HEK293T (cell line): ENCODE results near the gene FGGY.
"Not testable (repeated sequence)": the region's sequence is repeated elsewhere in the genome, so short reads cannot be mapped to it uniquely, and the experiment has no call there.

ENCODE experiments used
- CTCF ChIA-PET: fragments of 350-600 bp; formaldehyde crosslinking; extraction: SDS; loops from one replicate; lab custom pipeline; 2021; ENCODE audit warnings: antibody characterized with exemption, inconsistent platforms; lab: Yijun Ruan, JAX
- POLR2A ChIA-PET: fragments of 350-600 bp; formaldehyde crosslinking; extraction: SDS; loops from one replicate; lab custom pipeline; 2020; ENCODE audit warnings: antibody characterized with exemption, inconsistent platforms; lab: Yijun Ruan, JAX
- DNase-seq: peaks from one replicate; pipeline ENCODE4 v3.0.0; 2012; ENCODE audit warnings: mixed read lengths; ENCODE audit errors: extremely low spot score
- ARNT ChIP-seq: fragments of 450-650 bp; IDR thresholded peaks from 2 replicates; pipeline ENCODE4 v1.6.1; 2017; ENCODE audit warnings: mild to moderate bottlenecking
- BHLHE40 ChIP-seq: fragments of 450-650 bp; IDR thresholded peaks from 2 replicates; pipeline ENCODE4 v1.6.1; 2016; ENCODE audit warnings: mild to moderate bottlenecking, moderate library complexity, borderline replicate concordance
- CTBP1 ChIP-seq: fragments of 450-650 bp; IDR thresholded peaks from 2 replicates; pipeline ENCODE4 v1.6.1; 2016; ENCODE audit warnings: borderline replicate concordance
- ELF4 ChIP-seq: fragments of 450-650 bp; IDR thresholded peaks from 2 replicates; pipeline ENCODE4 v1.6.1; 2017; ENCODE audit warnings: antibody characterized with exemption
- FOXA1 ChIP-seq: fragments of 450-650 bp; IDR thresholded peaks from 2 replicates; pipeline ENCODE4 v1.6.1; 2016; ENCODE audit warnings: mild to moderate bottlenecking
- FOXK2 ChIP-seq: fragments of 450-650 bp; IDR thresholded peaks from 2 replicates; pipeline ENCODE4 v1.6.1; 2016; ENCODE audit warnings: mild to moderate bottlenecking
- FOXM1 ChIP-seq: fragments of 450-650 bp; IDR thresholded peaks from 2 replicates; pipeline ENCODE4 v1.6.1; 2017; ENCODE audit warnings: mild to moderate bottlenecking, borderline replicate concordance
- HDGF ChIP-seq: fragments of 450-650 bp; IDR thresholded peaks from 2 replicates; pipeline ENCODE4 v1.6.1; 2017; ENCODE audit warnings: antibody characterized with exemption, borderline replicate concordance
- L3MBTL2 ChIP-seq: fragments of 450-650 bp; conservative IDR thresholded peaks from 2 replicates; pipeline ENCODE4 v1.6.1; 2016; ENCODE audit warnings: mild to moderate bottlenecking
- LEF1 ChIP-seq: fragments of 450-650 bp; IDR thresholded peaks from 2 replicates; pipeline ENCODE4 v1.6.1; 2017; ENCODE audit warnings: mild to moderate bottlenecking, borderline replicate concordance
- NFRKB ChIP-seq: fragments of 450-650 bp; IDR thresholded peaks from 2 replicates; pipeline ENCODE4 v1.6.1; 2016; ENCODE audit warnings: mild to moderate bottlenecking, moderate library complexity
- PKNOX1 ChIP-seq: fragments of 450-650 bp; IDR thresholded peaks from 2 replicates; pipeline ENCODE4 v1.6.1; 2016
- SP1 ChIP-seq: fragments of 450-650 bp; IDR thresholded peaks from 2 replicates; pipeline ENCODE4 v1.6.1; 2017
- SUZ12 ChIP-seq: fragments of 450-650 bp; IDR thresholded peaks from 2 replicates; pipeline ENCODE4 v1.6.1; 2016; ENCODE audit warnings: mild to moderate bottlenecking
- TARDBP ChIP-seq: fragments of 450-650 bp; IDR thresholded peaks from 2 replicates; pipeline ENCODE4 v1.6.1; 2016
- ZNF384 ChIP-seq: fragments of 450-650 bp; IDR thresholded peaks from 2 replicates; pipeline ENCODE4 v1.6.1; 2016

FGGY gene

GRCh38 chr1:59574085-59574484 is 277.2 kb downstream of the FGGY start:
- TF ChIP-seq LEF1 (no peak), FOXK2 (no peak), SP1 (no peak), NFRKB (no peak), BHLHE40 (no peak), ARNT (no peak), CTBP1 (no peak), SUZ12 (no peak)
- DNase-seq = no peak
- ChIA-PET POLR2A (no interaction called here), CTCF (no interaction called here)

- no peak for TF ChIP-seq PKNOX1
- TF ChIP-seq ELF4 = no peak
- TF ChIP-seq SUZ12 = no peak
- TF ChIP-seq FOXA1 = no peak
- TF ChIP-seq ARNT = no peak
- TF ChIP-seq HDGF = no peak
- TF ChIP-seq LEF1 = no peak
- no peak for TF ChIP-seq TARDBP
- TF ChIP-seq NFRKB = no peak
- TF ChIP-seq SP1 = no peak
- TF ChIP-seq FOXK2 = no peak
- TF ChIP-seq BHLHE40 = no peak
- no peak for TF ChIP-seq CTBP1
- no peak for TF ChIP-seq ZNF384
- TF ChIP-seq L3MBTL2 = no peak
- TF ChIP-seq FOXM1 = no peak
- DNase-seq = no peak
- CTCF ChIA-PET = no interaction called here
- POLR2A ChIA-PET = no interaction called here
Observed at GRCh38 chr1:59577774-59578173, 280.9 kb downstream of the FGGY start.

DNA sequence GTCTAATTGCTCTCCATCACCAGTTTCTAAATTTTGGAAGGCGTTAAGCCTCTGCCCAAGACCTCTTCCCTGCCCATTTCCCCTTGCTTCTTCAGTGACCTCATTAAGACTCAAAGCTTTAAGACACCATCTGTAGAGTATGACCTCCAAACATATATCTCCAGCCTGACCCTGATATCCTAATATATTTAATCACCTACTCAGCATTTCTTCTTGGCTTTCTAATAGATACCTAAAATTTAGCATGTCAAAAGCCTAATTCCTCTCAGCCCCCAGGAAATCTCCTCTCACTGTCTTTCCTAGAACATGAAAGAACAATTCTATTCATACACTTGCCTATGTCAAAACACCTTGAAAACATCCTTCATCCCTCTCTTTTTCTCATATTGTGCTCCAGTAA is 282.3 kb downstream of the FGGY start:
- no peak for DNase-seq
- no peak for TF ChIP-seq CTBP1
- TF ChIP-seq SP1 = no peak
- no peak for TF ChIP-seq SUZ12
- TF ChIP-seq HDGF = no peak
- no peak for TF ChIP-seq NFRKB
- no peak for TF ChIP-seq TARDBP
- no peak for TF ChIP-seq FOXK2
- TF ChIP-seq FOXM1 = no peak
- no peak for TF ChIP-seq PKNOX1
- TF ChIP-seq LEF1 = no peak
- TF ChIP-seq L3MBTL2 = no peak
- TF ChIP-seq ARNT = no peak
- no peak for TF ChIP-seq BHLHE40
- TF ChIP-seq ZNF384 = no peak
- no peak for TF ChIP-seq FOXA1
- no peak for TF ChIP-seq ELF4
- ChIA-PET CTCF (no interaction called here), POLR2A (no interaction called here)

DNA sequence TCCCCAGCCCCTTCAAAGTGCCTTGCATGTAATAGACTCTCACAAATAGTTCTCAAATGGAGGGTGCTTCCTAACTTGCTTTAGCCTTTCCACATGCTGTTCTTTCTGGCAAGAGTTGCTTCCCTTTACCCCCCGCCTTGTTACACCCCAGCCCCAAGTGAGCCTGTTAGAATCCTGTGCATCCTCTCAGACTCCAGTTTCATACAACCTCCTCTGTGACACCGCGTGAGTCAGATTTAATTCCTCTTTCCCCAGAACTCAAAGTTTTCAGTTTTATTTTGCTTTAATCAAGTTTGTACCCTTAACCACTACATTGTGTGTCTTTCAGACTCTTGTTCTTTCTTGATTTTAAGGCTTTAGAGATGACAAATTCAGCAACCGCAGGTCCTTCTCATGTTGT is 283.4 kb downstream of the FGGY start:
- DNase-seq = no peak
- POLR2A ChIA-PET = no interaction called here
- TF ChIP-seq ELF4 = no peak
- no peak for TF ChIP-seq PKNOX1
- no peak for TF ChIP-seq FOXK2
- TF ChIP-seq HDGF = no peak
- no peak for TF ChIP-seq LEF1
- TF ChIP-seq CTBP1 = no peak
- no peak for TF ChIP-seq FOXA1
- no peak for TF ChIP-seq TARDBP
- no peak for TF ChIP-seq BHLHE40
- TF ChIP-seq NFRKB = no peak
- CTCF ChIA-PET = no interaction called here

- DNase-seq, POLR2A ChIA-PET, CTCF ChIA-PET: not testable (repeated sequence)
Observed at GRCh38 chr1:59592410-59592809, 295.5 kb downstream of the FGGY start.

DNA sequence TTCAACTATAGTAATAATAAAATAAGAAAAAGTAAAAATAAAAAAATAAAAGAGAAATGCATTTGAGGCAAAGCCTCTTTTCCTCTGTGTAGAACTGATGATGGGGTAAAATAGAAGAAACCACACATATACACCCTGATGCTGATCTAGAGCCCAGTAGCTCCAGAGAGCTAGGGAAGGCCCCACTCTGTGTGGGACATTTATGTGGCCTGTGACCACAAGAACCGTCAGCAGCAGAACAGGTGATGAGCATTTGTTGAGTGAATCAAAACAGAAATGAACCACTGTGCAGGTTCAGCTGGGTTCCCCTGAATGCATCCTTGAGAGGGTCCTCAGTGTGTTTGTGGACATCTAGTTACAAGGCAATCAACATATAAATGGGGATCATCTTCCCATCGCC is 296.0 kb downstream of the FGGY start:
- DNase-seq = no peak
- no peak for TF ChIP-seq ZNF384
- ChIA-PET CTCF (no interaction called here), POLR2A (no interaction called here)

- ChIA-PET CTCF (no interaction called here), POLR2A (no interaction called here)
- no peak for TF ChIP-seq FOXK2
- TF ChIP-seq ARNT = no peak
- TF ChIP-seq ZNF384 = no peak
- TF ChIP-seq L3MBTL2 = no peak
- TF ChIP-seq HDGF = no peak
- TF ChIP-seq NFRKB = no peak
- no peak for TF ChIP-seq SUZ12
- no peak for TF ChIP-seq FOXM1
- no peak for TF ChIP-seq PKNOX1
- TF ChIP-seq FOXA1 = no peak
- no peak for TF ChIP-seq CTBP1
- TF ChIP-seq BHLHE40 = no peak
- TF ChIP-seq ELF4 = no peak
- no peak for TF ChIP-seq TARDBP
- no peak for TF ChIP-seq SP1
- no peak for TF ChIP-seq LEF1
- no peak for DNase-seq
Observed at GRCh38 chr1:59593798-59594790, 297.2 kb downstream of the FGGY start.
